Middle frontal gyrus (tissue), 1 donor: Measurements from ENCODE around the gene ARID5B.
A peak's percentile ranks its signal among the peaks of the same experiment; 100 is the strongest.

Source experiments
- DNase-seq: peaks from one replicate; pipeline ENCODE4 v3.0.0-alpha.2; 2015; ENCODE audit warnings: low spot score; ENCODE audit errors: extremely low spot score

The ARID5B gene

GRCh38 chr10:61887772-61888171, 13.7 kb upstream of the ARID5B start:
- DNase-seq, result no peak

- no peak for DNase-seq
These were observed 12.8 kb upstream of the ARID5B start for GRCh38 chr10:61888744-61889143.

GRCh38 chr10:61890430-61890829, 11.1 kb upstream of the ARID5B start:
- no peak for DNase-seq

- DNase-seq, result no peak
These were observed 10.6 kb upstream of the ARID5B start for GRCh38 chr10:61890881-61891409.

GRCh38 chr10:61891906-61892585, 9.5 kb upstream of the ARID5B start:
- DNase-seq, result no peak

- DNase-seq, result no peak
These were observed 8.5 kb upstream of the ARID5B start for GRCh38 chr10:61892961-61893360.

- DNase-seq, result no peak
These were observed 7.4 kb upstream of the ARID5B start for GRCh38 chr10:61894133-61894532.

- DNase-seq, result no peak
These were observed 5.5 kb upstream of the ARID5B start for GRCh38 chr10:61895898-61896600.

- no peak for DNase-seq
These were observed 4.4 kb upstream of the ARID5B start for GRCh38 chr10:61896854-61897661.

GRCh38 chr10:61897671-61898434, 3.6 kb upstream of the ARID5B start:
- no peak for DNase-seq

GRCh38 chr10:61898435-61898778, 3.1 kb upstream of the ARID5B start:
- DNase-seq, result no peak

GRCh38 chr10:61899069-61899531, 2.4 kb upstream of the ARID5B start:
- DNase-seq, result no peak

GRCh38 chr10:61899663-61899996, 1.9 kb upstream of the ARID5B start:
- no peak for DNase-seq

GRCh38 chr10:61899997-61900828, 1.3 kb upstream of the ARID5B start:
- DNase-seq, result no peak

GRCh38 chr10:61901829-61902444, 438 bp downstream of the ARID5B start:
- no peak for DNase-seq

GRCh38 chr10:61902445-61903220, 1.1 kb downstream of the ARID5B start:
- DNase-seq, result peak; percentile 39

GRCh38 chr10:61903221-61903927, 1.9 kb downstream of the ARID5B start:
- DNase-seq, result no peak

- DNase-seq, result no peak
These were observed 2.4 kb downstream of the ARID5B start for GRCh38 chr10:61903928-61904344.
